Mucosa of descending colon (tissue), 3 donors: Measurements from ENCODE around the gene KIF26A. TPM values are rescaled to one million over a fixed set of nuclear protein-coding genes. Genes with fewer than 3 reads are reported as not detected.
"Not testable (repeated sequence)": the region's sequence is repeated elsewhere in the genome, so short reads cannot be mapped to it uniquely, and the experiment has no call there.

Experiments used
- ATAC-seq: fragments of 200-7000 bp; cut with Tn5 transposase; one replicate; pipeline ENCODE4 v1.9.1; 2020; ENCODE audit warnings: mild to moderate bottlenecking, moderate library complexity
- DNase-seq, 3 donors: peaks; one replicate each; pipeline ENCODE4 v3.0.0-alpha.2; 2020
- H3K36me3 ChIP-seq: fragments of 200-600 bp; one replicate; pipeline ENCODE4 v1.8.0; 2021; ENCODE audit warnings: low read depth, mild to moderate bottlenecking
- H3K4me1 ChIP-seq: fragments of 200-600 bp; one replicate; pipeline ENCODE4 v1.8.0; 2021; ENCODE audit warnings: low read depth, mild to moderate bottlenecking
- H3K4me3 ChIP-seq: fragments of 200-600 bp; one replicate; pipeline ENCODE4 v1.8.0; 2021; ENCODE audit warnings: mild to moderate bottlenecking
- H3K9me3 ChIP-seq: fragments of 200-600 bp; one replicate; pipeline ENCODE4 v1.8.0; 2021; ENCODE audit warnings: mild to moderate bottlenecking
- intact Hi-C, 2 donors: fragments of 100-400 bp; cut with DNase I in 1 of 2; cut with micrococcal nuclease in 1 of 2; formaldehyde crosslinking; loops; one replicate each; pipeline versions ENCODE4 v1.11.0 to v1.11.1; 2022; cut with DNase I, micrococcal nuclease
- total RNA-seq, 3 donors: library from RNA; stranded (reverse); fragmentation: NEBNext Ultra II Directional in 2 of 3; extraction: Animal tissue kit (Norgen Biotek cat#: 25700) in 2 of 3; gene quantifications; one replicate each; pipeline versions ENCODE4 v1.2.1 to v1.2.4, GENCODE V29; 2021 to 2023
- TF ChIP-seq, protein P1 (sequence below): fragments of 200-600 bp; IDR thresholded peaks from one replicate; pipeline ENCODE4 v1.8.0; 2022; ENCODE audit warnings: antibody characterized with exemption, mild to moderate bottlenecking
- donor health status: DM: no; HTN: no; CAD: no; lungs with moderate emphysema.
- donor health status: DM: no; HTN: no; CAD: no.
- donor health status: DM: no; HTN: yes; CAD: no.

The KIF26A gene
- total RNA-seq, 3 donors from 2014 or later, result 3.8 to 7.7 (median 6.5) TPM

DNA sequence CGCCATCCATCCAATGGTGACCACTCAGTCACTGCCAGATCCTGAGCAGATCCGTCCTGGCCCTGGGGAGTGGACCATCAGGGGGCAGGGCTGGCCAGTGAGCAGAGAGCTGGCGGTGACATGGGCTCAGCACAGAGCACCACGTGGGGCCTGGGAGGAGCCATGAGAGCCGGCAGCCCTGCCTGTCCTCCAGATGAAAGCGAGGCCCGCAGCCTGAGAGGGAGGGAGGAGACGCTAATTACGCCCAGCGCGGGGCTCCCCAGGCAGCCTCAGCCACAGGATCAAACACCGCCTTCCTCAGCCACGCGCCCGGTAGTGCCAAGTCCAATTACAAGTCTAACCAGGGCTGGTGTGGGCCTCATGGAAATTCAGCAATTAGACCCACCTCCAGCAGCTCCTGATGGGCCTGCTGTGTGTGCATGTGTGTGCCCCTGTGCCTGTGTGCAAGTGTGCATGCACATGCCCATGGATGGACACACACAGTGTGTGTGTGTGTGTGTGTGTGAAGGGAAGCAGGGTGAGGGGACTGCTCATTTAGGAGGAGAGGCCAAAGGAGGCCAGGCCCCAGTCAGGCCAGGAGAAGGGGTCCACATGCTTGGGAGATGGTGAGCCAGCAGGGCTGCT is 68.0 kb downstream of the KIF26A start:
- DNase-seq (peak; percentile 75 to 81 (median 81)), ATAC-seq (peak; percentile 94)
- TF ChIP-seq, protein P1, sequence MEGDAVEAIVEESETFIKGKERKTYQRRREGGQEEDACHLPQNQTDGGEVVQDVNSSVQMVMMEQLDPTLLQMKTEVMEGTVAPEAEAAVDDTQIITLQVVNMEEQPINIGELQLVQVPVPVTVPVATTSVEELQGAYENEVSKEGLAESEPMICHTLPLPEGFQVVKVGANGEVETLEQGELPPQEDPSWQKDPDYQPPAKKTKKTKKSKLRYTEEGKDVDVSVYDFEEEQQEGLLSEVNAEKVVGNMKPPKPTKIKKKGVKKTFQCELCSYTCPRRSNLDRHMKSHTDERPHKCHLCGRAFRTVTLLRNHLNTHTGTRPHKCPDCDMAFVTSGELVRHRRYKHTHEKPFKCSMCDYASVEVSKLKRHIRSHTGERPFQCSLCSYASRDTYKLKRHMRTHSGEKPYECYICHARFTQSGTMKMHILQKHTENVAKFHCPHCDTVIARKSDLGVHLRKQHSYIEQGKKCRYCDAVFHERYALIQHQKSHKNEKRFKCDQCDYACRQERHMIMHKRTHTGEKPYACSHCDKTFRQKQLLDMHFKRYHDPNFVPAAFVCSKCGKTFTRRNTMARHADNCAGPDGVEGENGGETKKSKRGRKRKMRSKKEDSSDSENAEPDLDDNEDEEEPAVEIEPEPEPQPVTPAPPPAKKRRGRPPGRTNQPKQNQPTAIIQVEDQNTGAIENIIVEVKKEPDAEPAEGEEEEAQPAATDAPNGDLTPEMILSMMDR, result no peak
- intact Hi-C loops, result no loop called here
- Histone ChIP-seq H3K4me3 (no peak overlapping the region), H3K9me3 (no peaks in the 10 kb centered on the region), H3K4me1 (no peaks in the 10 kb centered on the region), H3K36me3 (no peaks in the 10 kb centered on the region)

DNA sequence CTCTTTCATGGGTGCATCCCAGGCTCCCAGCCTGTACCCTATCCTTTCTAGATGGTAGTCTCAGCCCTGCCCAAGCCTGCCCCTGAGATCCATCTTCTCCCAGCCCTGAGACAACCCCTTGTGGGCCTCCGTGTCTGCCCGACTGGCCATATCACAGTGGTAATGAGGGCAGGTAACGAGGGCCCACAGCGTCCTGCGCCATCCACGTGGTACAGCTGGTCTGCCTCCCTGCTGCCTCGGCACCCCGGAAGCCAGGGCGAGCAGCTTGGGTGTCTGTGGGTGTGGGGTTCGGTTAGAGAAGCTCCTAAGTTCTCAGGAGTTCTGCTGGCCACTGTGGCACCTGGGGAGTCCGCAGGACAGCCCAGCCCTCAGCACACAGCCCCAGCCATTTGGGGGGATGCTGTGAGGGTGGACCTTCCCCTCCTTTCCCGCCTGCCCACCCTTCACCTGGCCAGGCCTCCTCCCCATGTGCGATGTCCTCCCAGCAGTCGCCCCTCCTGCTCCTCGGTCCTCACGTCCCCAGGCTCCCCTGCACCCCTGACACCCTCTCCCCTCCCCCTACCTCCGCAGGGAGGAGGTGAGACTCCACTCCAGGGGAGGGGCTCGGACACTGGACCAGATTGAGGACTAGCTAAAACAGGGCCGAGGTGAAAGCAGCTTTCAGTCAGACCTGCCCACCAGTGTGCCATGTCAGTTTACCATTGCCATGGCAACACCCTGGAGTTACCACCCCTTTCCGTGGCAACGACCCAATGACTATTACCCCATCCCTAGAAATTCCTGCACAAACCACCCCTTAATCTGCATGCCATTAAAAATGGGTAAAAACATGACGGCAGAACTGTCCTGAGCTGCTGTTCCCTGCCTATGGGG is 69.0 kb downstream of the KIF26A start:
- Histone ChIP-seq H3K36me3 (no peaks in the 10 kb centered on the region), H3K4me1 (no peaks in the 10 kb centered on the region), H3K4me3 (no peak overlapping the region), H3K9me3 (no peaks in the 10 kb centered on the region)
- TF ChIP-seq, protein P1, result no peak
- intact Hi-C loops, result no loop called here
- ATAC-seq (no peak), DNase-seq (peak in 1 of 3 donors; percentile 34)

DNA sequence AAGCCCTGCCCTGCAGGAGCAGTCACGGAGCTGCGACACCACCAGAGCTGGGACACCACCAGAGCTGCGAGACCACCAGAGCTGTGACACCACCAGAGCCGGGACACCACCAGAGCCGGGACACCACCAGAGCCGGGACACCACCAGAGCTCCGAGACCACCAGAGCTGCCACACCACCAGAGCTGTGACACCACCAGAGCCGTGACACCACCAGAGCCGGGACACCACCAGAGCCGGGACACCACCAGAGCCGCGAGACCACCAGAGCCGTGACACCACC is 69.6 kb downstream of the KIF26A start:
- H3K4me1 ChIP-seq, ATAC-seq, H3K9me3 ChIP-seq, H3K36me3 ChIP-seq, H3K4me3 ChIP-seq, intact Hi-C loops: not testable (repeated sequence)
- peak in 1 of 3 donors; percentile 12 for DNase-seq

DNA sequence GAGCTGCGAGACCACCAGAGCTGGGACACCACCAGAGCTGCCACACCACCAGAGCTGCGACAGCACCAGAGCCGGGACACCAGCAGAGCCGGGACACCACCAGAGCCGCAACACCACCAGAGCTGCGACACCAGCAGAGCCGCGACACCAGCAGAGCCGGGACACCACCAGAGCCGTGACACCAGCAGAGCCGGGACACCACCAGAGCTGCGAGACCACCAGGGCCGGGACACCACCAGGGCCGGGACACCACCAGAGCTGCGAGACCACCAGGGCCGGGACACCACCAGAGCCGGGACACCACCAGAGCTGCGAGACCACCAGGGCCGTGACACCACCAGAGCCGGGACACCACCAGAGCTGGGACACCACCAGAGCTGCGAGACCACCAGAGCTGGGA is 69.9 kb downstream of the KIF26A start:
- H3K9me3 ChIP-seq, H3K36me3 ChIP-seq, H3K4me1 ChIP-seq, intact Hi-C loops, H3K4me3 ChIP-seq, ATAC-seq: not testable (repeated sequence)
- peak in 1 of 3 donors; percentile 43 for DNase-seq

- H3K9me3 ChIP-seq, intact Hi-C loops, H3K36me3 ChIP-seq, ATAC-seq, H3K4me1 ChIP-seq, DNase-seq, H3K4me3 ChIP-seq: not testable (repeated sequence)
Measured at GRCh38 chr14:104209071-104209470, 70.7 kb downstream of the KIF26A start.

GRCh38 chr14:104209985-104210816 is 71.8 kb downstream of the KIF26A start:
- Histone ChIP-seq H3K9me3 (no peaks in the 10 kb centered on the region), H3K4me3 (no peak overlapping the region), H3K4me1 (no peaks in the 10 kb centered on the region), H3K36me3 (no peaks in the 10 kb centered on the region)
- intact Hi-C loops, result no loop called here
- ATAC-seq (no peak), DNase-seq (peak in 2 of 3 donors; percentile 17 to 31)
- TF ChIP-seq, protein P1, result no peak

- Histone ChIP-seq H3K4me1 (no peaks in the 10 kb centered on the region), H3K4me3 (no peak overlapping the region), H3K36me3 (no peaks in the 10 kb centered on the region), H3K9me3 (no peaks in the 10 kb centered on the region)
- intact Hi-C loops, result no loop called here
- DNase-seq, result peak in 1 of 3 donors; percentile 25
- TF ChIP-seq, protein P1, result no peak
- no peak for ATAC-seq
Measured at GRCh38 chr14:104210817-104211195, 72.4 kb downstream of the KIF26A start.
